Measurements from ENCODE around the gene GAD1.

GAD1 gene

DNA sequence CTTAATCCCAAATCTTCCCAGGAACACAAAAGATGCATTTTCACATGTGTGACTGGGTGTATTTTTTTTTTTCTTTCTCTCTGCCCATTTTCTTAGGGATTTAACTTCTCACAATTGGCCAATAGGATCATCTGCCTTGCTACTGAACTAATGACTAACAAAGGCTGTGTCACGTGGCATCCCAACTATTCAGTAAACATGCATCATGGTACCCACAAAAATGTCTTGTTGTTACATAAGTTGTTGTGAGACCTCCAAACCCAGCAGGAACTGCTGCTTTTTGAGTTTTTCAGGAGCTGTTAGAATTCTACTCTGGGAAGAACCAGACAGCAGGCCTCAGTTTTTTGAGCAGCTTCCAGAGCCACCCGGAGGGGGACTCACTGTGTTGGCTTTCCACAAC is 31.9 kb downstream of the GAD1 start:
- Histone ChIP-seq H2AFZ (ENCODE audit: low read depth, low read length) (no peak overlapping the region), H3K36me3 (replicated peaks; ENCODE audit: low read depth, low read length) (no peaks in the 10 kb centered on the region), H3K9ac (ENCODE audit: low read length) (no peak overlapping the region)

DNA sequence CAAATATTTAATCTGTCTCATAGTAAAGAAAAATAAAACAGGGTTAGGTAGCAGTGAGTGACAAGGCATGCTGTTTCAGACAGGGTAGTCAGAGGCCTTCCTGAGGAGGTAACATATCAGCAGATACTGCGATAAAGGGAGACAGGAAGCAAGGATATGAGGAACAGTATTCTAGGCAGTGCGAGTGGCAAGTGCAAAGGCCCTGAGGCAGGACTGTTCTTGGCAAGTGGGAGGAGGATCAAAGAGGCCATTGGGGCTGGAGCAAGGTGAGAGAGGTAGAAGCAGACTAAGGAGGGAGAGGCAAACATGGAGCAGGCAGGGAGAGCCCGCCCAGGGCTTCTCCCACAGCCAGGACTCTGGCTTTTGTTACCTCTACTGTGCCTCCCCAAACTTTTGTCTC is 33.6 kb downstream of the GAD1 start:
- Histone ChIP-seq H3K36me3 (replicated peaks; ENCODE audit: low read depth, low read length) (no peaks in the 10 kb centered on the region), H4K20me1 (ENCODE audit: insufficient read depth, low read length) (no peaks in the 10 kb centered on the region), H3K27ac (ENCODE audit: low read length) (no peak overlapping the region), H2AFZ (ENCODE audit: low read depth, low read length) (no peak overlapping the region), H3K4me1 (ENCODE audit: low read length) (0 out of 2 replicates have a peak, but pooled peaks cover 3% of the 10 kb centered on the region), H3K9me3 (ENCODE audit: insufficient read depth, low read length) (no peaks in the 10 kb centered on the region), H3K79me2 (ENCODE audit: low read length) (no peaks in the 10 kb centered on the region), H3K9ac (ENCODE audit: low read length) (no peak overlapping the region), H3K4me3 (ENCODE audit: low read length) (no peak overlapping the region), H3K27me3 (ENCODE audit: low read depth, low read length) (no peaks in the 10 kb centered on the region), H3K4me2 (ENCODE audit: low read length) (no peak overlapping the region)
- no peak for TF ChIP-seq EZH2phosphoT487 (IDR thresholded peaks at IDR 0.05; ENCODE audit: low read depth)
- TF ChIP-seq, protein P1, sequence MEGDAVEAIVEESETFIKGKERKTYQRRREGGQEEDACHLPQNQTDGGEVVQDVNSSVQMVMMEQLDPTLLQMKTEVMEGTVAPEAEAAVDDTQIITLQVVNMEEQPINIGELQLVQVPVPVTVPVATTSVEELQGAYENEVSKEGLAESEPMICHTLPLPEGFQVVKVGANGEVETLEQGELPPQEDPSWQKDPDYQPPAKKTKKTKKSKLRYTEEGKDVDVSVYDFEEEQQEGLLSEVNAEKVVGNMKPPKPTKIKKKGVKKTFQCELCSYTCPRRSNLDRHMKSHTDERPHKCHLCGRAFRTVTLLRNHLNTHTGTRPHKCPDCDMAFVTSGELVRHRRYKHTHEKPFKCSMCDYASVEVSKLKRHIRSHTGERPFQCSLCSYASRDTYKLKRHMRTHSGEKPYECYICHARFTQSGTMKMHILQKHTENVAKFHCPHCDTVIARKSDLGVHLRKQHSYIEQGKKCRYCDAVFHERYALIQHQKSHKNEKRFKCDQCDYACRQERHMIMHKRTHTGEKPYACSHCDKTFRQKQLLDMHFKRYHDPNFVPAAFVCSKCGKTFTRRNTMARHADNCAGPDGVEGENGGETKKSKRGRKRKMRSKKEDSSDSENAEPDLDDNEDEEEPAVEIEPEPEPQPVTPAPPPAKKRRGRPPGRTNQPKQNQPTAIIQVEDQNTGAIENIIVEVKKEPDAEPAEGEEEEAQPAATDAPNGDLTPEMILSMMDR (IDR thresholded peaks at IDR 0.05; ENCODE audit: low read depth, low read length) = no peak

More for the DNA sequence above, 31.9 kb downstream of the GAD1 start:
- no peaks in the 10 kb centered on the region for H3K79me2 ChIP-seq (ENCODE audit: low read length)
- no peaks in the 10 kb centered on the region for H3K27me3 ChIP-seq (ENCODE audit: low read depth, low read length)
- H4K20me1 ChIP-seq (ENCODE audit: insufficient read depth, low read length) = no peaks in the 10 kb centered on the region
- 0 out of 2 replicates have a peak, but pooled peaks cover 3% of the 10 kb centered on the region for H3K4me1 ChIP-seq (ENCODE audit: low read length)
- no peak overlapping the region for H3K4me2 ChIP-seq (ENCODE audit: low read length)
- H3K27ac ChIP-seq (ENCODE audit: low read length) = no peak overlapping the region
- H3K4me3 ChIP-seq (ENCODE audit: low read length) = no peak overlapping the region
- TF ChIP-seq, protein P1 (IDR thresholded peaks at IDR 0.05; ENCODE audit: low read depth, low read length) = no peak
- no peak for TF ChIP-seq EZH2phosphoT487 (IDR thresholded peaks at IDR 0.05; ENCODE audit: low read depth)
- H3K9me3 ChIP-seq (ENCODE audit: insufficient read depth, low read length) = no peaks in the 10 kb centered on the region

DNA sequence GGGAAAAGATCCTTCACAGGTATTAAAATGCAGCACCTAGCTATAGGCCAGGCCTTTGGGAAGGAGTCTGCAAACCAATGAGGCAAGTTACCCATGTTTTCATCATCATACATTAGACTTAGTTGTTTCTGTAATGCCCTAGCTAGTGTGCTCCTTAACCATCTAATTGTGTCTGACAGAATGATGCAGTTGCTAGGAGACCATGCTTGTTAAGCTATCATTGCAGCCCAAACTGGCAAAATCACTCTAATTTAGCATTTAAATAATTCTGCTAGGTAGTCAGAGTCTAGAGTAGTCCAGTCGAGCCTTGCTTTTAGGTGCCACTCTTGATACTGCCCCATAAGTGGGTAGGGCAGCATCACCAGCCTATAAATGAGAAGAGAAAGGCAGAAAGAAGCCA is 34.9 kb downstream of the GAD1 start:
- Histone ChIP-seq H3K27ac (ENCODE audit: low read length) (no peak overlapping the region), H3K4me3 (ENCODE audit: low read length) (no peak overlapping the region), H3K27me3 (ENCODE audit: low read depth, low read length) (no peaks in the 10 kb centered on the region), H3K9ac (ENCODE audit: low read length) (no peak overlapping the region), H3K4me1 (ENCODE audit: low read length) (no peaks in the 10 kb centered on the region), H3K79me2 (ENCODE audit: low read length) (no peaks in the 10 kb centered on the region), H3K9me3 (ENCODE audit: insufficient read depth, low read length) (no peaks in the 10 kb centered on the region), H3K36me3 (replicated peaks; ENCODE audit: low read depth, low read length) (no peaks in the 10 kb centered on the region), H2AFZ (ENCODE audit: low read depth, low read length) (no peak overlapping the region), H4K20me1 (ENCODE audit: insufficient read depth, low read length) (no peaks in the 10 kb centered on the region), H3K4me2 (ENCODE audit: low read length) (no peak overlapping the region)
- no peak for TF ChIP-seq EZH2phosphoT487 (IDR thresholded peaks at IDR 0.05; ENCODE audit: low read depth)
- TF ChIP-seq, protein P1 (IDR thresholded peaks at IDR 0.05; ENCODE audit: low read depth, low read length) = no peak

DNA sequence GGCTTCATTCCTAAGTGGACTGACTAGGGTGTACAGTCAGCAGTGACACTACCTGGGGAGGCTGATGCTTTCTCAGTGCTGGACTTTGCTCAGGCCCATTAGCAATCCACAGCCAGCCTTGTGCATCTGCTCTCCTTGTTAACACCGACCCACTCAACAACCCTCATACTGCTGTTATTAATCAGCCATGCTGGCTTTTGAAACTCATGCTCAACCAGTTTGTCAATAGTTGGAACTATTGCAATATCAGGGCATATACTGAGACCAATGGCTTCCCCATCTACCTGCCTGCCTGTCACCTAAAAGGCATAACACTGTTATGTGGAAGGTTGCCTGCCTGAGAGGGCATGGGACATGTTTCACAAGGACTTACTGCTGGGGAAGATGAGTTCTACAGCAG is 39.4 kb downstream of the GAD1 start:
- Histone ChIP-seq H3K36me3 (replicated peaks; ENCODE audit: low read depth, low read length) (no peaks in the 10 kb centered on the region), H4K20me1 (ENCODE audit: insufficient read depth, low read length) (no peaks in the 10 kb centered on the region), H3K27me3 (ENCODE audit: low read depth, low read length) (no peaks in the 10 kb centered on the region), H3K27ac (ENCODE audit: low read length) (no peak overlapping the region), H3K9ac (ENCODE audit: low read length) (no peak overlapping the region), H2AFZ (ENCODE audit: low read depth, low read length) (no peak overlapping the region), H3K4me1 (ENCODE audit: low read length) (no peaks in the 10 kb centered on the region), H3K79me2 (ENCODE audit: low read length) (no peaks in the 10 kb centered on the region), H3K4me3 (ENCODE audit: low read length) (no peak overlapping the region), H3K4me2 (ENCODE audit: low read length) (no peak overlapping the region), H3K9me3 (ENCODE audit: insufficient read depth, low read length) (no peaks in the 10 kb centered on the region)
- no peak for TF ChIP-seq EZH2phosphoT487 (IDR thresholded peaks at IDR 0.05; ENCODE audit: low read depth)
- TF ChIP-seq, protein P1 (IDR thresholded peaks at IDR 0.05; ENCODE audit: low read depth, low read length) = no peak

All from OCI-LY3 (cell line).